Eye (tissue), 1 donor: ENCODE data around the gene LMOD1.
"Not testable (repeated sequence)": the region's sequence is repeated elsewhere in the genome, so short reads cannot be mapped to it uniquely, and the experiment has no call there.

Experiments used
- DNase-seq: peaks from one replicate; pipeline ENCODE4 v3.0.0-alpha.2; 2015

Gene LMOD1

DNA sequence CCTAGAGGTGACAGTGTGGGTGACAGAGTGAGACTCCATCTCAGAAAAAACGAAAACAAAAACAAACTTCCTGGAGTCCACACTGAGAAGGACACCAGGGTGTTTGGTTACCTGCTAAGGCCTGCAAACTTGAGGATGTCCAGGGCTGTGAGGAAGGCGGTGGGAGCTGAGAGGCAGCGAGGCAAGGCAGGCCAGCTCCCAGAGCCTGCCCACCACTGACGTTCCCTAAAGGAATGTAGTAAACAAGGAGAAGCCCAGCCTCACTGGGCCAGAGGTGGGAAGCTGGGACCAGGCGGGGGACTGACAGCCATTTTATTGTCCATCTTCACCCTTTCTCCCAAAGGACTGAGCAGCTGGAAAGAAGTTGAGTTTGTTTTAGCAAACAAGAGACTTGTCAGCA is 33.5 kb downstream of the LMOD1 start:
- DNase-seq, result no peak

- no peak for DNase-seq
Observed at GRCh38 chr1:201911826-201912571, 34.3 kb downstream of the LMOD1 start.

DNA sequence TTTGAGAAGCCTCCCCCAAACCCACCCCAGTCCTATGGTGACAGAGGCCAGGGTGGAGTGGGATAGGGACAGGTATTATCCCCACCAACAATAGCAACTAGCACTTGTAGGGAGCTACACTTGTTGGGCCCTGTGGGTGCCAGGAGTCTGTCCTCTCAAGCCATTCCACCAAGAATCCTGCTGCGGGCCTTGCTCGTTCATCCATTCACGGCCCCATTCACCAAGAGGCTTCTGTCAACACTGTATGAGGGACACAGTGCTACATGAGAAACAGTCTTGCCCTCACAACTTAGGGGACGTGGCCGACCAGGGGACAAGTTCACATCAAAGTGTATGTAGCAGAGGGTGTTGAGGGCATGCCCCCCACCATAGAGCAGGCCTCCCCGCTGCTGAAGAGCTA is 38.7 kb downstream of the LMOD1 start:
- no peak for DNase-seq

DNA sequence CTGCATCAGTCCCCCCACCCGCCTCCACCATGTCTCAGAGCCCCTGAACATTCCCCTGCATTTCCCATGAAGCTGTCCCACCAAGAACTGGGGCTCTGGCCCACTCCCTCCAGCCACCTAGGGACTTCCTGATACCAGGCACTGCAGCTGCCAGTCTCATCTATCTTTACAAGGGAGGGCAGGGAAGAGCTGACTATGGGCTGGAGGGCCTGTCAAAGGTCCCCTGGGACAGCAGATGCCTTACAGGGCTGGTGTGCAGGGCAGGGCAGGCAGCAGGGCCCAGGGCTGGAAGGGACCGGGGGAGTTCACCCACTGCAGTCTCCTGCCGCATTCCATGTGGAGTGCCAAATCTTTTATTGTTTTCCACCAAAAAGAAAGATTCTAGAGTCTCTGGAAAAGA is 40.0 kb downstream of the LMOD1 start:
- no peak for DNase-seq

GRCh38 chr1:201905234-201905890 is 41.0 kb downstream of the LMOD1 start:
- no peak for DNase-seq

GRCh38 chr1:201904579-201904978 is 41.8 kb downstream of the LMOD1 start:
- no peak for DNase-seq

- no peak for DNase-seq
Observed at GRCh38 chr1:201903135-201903534, 43.2 kb downstream of the LMOD1 start.

GRCh38 chr1:201902198-201902597 is 44.1 kb downstream of the LMOD1 start:
- no peak for DNase-seq

DNA sequence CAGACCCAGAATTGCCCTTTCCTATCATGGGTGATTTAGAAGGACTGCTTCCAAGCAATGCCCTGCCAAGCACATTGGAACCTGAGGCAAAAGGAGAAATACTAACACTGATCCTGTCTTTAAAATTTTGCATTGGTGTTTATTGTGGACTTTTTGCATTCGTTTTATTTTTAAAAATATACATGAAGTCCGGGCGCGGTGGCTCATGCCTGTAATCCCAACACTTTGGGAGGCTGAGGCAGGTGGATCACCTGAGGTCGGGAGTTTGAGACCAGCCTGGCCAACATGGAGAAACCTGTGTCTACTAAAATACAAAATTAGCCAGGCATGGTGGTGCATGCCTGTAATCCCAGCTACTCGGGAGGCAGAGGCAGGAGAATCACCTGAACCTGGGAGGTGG is 45.3 kb downstream of the LMOD1 start:
- DNase-seq, result not testable (repeated sequence)

DNA sequence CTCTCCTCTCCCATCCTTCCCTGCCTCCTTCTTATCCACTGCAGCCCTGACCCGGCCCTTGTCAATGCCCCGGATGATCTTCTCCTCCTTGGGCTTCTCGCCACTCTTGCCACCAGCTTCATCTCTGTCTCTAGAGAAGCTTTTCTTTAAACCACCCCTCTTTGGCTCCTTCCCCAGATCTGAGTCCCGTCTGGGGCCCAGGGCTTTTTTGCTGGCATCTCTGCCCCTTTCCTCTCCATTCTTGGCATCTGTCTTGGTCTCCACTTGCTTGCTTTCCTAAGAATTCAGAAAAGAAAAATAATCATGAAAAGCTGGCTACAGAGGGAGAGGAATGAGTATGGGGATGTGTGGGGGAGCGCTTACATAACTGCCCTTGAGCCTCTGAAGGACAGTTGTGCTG is 45.9 kb downstream of the LMOD1 start:
- no peak for DNase-seq

- no peak for DNase-seq
Observed at GRCh38 chr1:201899683-201900429, 46.5 kb downstream of the LMOD1 start.

DNA sequence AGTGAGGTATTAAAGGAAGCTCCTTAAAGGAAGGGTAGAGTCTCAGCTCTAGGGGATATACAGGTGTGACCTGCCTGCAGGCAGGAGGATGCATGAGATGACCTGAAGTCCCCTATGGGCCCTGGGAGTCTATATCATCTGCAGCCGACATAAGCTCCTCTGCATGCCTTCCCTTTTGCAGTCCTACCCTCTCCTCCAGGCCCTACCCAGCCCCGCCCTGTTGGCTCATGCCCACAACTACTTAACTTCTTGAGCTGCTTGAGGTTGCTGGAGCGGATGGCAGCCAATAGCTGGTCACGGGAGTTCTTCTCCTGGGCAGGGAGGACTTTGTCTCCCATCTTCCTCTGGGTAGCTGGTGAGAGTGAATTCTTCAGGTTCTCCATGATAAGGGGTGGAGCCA is 47.4 kb downstream of the LMOD1 start:
- no peak for DNase-seq

GRCh38 chr1:201898240-201898894 is 48.0 kb downstream of the LMOD1 start:
- no peak for DNase-seq

DNA sequence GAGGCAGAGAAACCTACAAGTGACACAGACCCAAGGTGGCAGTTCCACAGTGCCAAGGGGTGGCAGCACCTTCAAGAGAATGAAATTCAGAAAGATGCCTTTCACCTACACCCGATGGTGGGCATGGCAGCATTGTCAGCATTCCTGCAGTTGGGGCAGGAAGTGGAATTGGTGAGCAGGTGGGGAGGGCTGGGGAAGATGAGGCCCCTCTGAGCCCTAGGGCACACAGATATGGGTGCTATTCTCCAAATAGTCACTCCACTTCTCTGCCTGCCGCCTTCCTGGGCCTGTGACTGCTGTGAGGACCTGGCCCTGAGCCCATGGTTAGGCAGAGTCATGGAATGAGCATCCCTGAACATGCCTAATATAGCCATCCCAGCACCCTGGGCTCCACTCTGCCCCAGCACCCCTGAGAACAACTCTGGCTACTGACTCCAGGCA is 49.4 kb downstream of the LMOD1 start:
- no peak for DNase-seq

GRCh38 chr1:201895913-201896807 is 50.2 kb downstream of the LMOD1 start:
- DNase-seq, result peak; percentile 95

DNA sequence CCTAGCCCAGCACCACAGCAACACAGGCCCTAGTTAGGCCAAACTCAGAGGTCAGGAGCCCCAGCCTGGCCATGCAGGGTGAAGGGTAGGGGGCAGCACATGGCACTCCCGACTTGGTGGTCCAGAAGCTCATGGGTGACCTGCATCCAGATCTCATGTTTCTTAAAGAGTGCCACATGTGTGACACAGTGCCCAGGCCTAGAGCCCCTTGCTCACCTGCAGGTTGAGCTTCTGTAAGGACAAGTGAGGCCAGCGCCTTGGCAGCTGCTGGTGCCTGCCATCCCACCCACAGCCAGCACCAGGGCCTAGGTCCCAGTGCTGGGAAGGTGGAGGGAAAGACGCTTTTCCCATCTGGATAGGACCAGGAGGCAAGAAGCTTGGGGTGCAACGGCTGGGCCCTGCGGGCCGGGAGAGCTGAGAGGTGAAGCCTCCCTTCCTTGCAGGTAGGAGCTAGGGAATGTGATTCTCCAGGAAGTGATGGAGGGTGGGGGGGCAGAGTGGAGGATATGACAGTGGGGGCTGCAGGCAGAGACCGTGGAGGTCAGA is 51.2 kb downstream of the LMOD1 start:
- DNase-seq, result no peak

DNA sequence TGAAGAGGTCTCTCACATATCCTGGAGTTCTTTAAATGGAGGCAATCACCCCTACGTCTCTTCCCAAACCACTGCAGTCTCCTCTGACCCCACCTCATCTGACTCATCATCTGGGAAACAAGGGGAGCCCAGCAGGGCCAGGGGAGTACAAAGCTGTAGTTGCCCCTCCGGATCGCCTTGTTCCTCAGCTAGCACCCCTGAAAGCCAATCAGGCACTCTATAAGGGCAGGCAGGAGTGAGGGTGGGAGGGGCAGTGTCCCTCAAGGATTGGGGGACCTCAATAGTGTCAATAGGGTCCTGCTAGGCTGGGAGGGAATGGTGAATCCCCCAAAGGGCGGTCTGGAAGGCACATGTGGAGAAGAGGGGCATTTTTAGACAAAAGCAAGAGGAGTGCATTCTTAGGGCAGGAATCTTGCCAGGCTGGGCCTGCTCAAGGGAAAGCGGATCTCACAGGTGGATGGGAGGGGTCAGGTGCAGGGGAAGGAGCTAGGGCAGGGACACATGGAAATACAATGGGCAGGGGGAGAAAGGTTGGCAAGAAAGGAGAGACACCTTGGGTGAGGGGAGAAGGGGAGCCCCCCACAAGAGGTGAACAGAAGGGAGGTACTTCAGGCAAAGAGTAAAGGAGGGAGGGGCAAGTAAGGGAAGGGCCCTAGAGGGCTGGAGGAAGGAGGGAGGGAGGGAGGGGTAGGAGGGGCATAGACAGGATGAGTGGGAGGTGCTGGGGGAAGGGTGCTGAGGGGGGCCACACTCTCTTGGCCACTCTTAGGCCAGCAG is 51.8 kb downstream of the LMOD1 start:
- DNase-seq, result no peak

DNA sequence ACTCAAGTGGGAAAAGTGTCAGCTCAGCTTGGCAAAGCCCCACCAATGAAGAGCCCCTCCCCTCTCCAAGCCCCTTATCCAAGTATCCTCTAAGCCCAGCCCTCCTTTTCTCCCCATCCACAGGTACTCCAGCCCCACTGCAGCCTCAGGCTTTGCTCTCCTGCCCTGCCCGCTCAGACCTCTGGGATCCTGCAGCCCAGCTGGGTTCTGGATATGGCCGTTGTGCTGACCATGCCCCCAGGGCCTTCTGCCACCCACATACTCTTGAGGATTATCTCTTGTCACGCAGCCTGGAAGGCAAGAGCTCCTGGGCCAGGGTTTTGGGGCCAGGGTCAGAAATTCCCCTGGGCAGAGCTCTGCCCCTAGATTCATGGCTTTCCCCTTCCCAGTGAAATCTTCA is 52.9 kb downstream of the LMOD1 start:
- no peak for DNase-seq

DNA sequence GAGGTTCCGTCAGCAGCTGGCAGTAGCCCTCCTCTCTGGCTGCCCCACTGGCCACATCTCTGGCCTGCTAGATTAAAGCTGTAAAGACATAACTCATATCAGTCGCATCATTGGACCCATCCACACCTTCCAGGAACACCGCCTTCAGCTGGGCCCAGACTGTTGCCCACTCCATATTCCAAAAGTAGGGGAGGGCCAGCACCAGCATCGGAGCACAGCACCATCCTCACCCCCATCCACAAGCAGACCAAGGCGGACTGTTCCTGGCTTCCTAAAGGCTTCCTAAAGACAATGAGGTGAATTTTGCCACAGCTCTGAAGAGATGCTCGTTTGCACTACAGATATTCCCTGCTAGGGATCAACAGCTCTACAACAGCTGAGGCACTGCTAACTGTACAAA is 54.1 kb downstream of the LMOD1 start:
- no peak for DNase-seq

GRCh38 chr1:201891451-201892045 is 54.8 kb downstream of the LMOD1 start:
- DNase-seq, result no peak
